ENCODE data around the gene LMO7.

LMO7 gene

DNA sequence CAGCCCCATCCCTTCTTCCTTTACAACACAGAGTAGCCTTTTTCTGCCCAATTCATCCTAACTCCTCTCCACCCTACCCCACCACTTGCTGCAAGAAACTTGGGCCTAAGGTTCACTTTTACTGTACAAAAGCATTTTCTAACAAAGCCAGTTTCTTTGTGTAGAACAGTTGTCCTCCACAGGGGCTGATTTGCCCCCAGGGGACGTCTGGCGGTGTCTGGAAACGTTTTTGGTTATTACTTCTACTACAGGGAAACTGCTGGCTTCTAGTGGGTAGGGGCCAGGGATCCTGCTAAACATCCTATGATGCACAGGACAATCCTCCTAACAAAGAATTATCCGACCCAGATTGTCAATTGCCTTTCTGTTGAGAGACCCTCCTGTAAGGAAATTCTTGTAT lies 7.3 kb upstream of the LMO7 start:
- no peak for DNase-seq
- in situ Hi-C loops (cut with HindIII; ENCODE audit: low pct_ligation_motif_present, low sequenced_read_pairs): no loop called here
- H3K4me3 ChIP-seq (ENCODE audit: low read depth, low read length): no peak overlapping the region
- no peak overlapping the region for H3K27ac ChIP-seq
- peaks cover 4% of the 10 kb centered on the region for H3K36me3 ChIP-seq (replicated peaks)
- no peaks in the 10 kb centered on the region for H3K27me3 ChIP-seq (replicated peaks)
- TF ChIP-seq, protein P1, sequence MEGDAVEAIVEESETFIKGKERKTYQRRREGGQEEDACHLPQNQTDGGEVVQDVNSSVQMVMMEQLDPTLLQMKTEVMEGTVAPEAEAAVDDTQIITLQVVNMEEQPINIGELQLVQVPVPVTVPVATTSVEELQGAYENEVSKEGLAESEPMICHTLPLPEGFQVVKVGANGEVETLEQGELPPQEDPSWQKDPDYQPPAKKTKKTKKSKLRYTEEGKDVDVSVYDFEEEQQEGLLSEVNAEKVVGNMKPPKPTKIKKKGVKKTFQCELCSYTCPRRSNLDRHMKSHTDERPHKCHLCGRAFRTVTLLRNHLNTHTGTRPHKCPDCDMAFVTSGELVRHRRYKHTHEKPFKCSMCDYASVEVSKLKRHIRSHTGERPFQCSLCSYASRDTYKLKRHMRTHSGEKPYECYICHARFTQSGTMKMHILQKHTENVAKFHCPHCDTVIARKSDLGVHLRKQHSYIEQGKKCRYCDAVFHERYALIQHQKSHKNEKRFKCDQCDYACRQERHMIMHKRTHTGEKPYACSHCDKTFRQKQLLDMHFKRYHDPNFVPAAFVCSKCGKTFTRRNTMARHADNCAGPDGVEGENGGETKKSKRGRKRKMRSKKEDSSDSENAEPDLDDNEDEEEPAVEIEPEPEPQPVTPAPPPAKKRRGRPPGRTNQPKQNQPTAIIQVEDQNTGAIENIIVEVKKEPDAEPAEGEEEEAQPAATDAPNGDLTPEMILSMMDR (IDR thresholded peaks at IDR 0.05; ENCODE audit: low read depth, low read length, missing control alignments): no peak

DNA sequence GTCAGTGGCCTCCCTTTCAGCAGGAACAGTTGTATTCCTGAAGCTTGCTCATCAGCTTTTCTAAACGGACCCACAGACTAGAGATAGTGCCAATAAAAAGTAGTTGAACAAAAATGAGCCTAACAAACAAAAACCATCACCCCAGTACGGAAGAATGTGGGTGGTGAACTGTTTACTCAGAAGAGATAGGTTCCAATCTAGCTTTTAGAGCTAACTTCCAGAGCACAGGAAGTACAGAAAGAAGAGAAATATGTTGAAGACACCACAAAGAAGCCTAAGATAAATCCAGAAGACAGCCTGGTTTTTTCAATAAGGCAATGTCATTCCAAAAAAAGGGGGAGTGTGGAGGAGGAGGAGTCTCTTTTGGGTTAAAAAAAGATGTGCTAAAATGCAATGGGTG lies 2.8 kb upstream of the LMO7 start:
- Histone ChIP-seq H3K27ac (peak overlapping the region; percentile 42), H3K36me3 (replicated peaks) (no peaks in the 10 kb centered on the region), H3K4me3 (ENCODE audit: low read depth, low read length) (no peak overlapping the region), H3K27me3 (replicated peaks) (no peaks in the 10 kb centered on the region)
- TF ChIP-seq, protein P1 (IDR thresholded peaks at IDR 0.05; ENCODE audit: low read depth, low read length, missing control alignments): no peak
- in situ Hi-C loops (cut with HindIII; ENCODE audit: low pct_ligation_motif_present, low sequenced_read_pairs): no loop called here
- DNase-seq: peak; percentile 85

- no peak for DNase-seq
- TF ChIP-seq, protein P1 (IDR thresholded peaks at IDR 0.05; ENCODE audit: low read depth, low read length, missing control alignments): no peak
- no peaks in the 10 kb centered on the region for H3K27me3 ChIP-seq (replicated peaks)
- H3K36me3 ChIP-seq (replicated peaks): no peaks in the 10 kb centered on the region
- peak overlapping the region; percentile 62 for H3K27ac ChIP-seq
- peak overlapping the region; percentile 96 for H3K4me3 ChIP-seq (ENCODE audit: low read depth, low read length)
- in situ Hi-C loops (cut with HindIII; ENCODE audit: low pct_ligation_motif_present, low sequenced_read_pairs): no loop called here
Observed at GRCh38 chr13:75635101-75635827, 866 bp upstream of the LMO7 start.

DNA sequence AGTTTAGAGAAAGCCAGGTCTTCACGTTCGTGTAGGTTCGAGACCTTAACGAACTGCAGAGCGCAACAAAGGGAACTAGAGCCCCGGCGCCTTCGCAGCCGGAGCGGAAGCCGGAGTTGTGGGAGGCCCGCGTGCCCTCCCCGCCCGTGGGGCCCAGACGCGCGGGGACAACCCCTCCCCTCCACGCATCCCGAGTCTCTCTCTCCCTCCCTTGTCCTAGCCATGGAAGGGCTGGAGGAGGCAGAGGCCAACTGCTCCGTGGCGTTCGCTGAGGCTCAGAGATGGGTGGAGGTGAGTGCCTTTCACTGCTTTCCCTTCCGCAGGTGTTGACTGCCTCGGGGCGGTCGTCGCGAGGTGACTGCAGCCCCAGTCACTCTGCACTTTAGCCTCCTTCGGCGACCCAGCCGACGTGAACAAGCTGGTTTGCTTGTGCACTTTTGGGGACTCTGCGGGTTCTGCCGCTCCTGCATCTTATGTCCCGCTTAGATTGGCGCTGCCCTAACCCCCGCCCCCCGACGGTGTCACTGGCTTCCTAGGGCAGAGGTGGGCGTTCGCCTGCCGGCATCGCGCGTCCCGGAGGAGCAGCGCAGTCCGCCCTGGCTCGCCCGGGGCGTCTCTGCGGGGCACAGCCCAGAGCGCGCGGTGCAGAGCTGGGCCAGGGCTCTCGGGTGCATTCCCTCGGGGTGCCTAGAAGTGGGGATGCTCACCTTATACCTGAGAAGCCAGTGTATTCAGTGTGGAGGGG lies 478 bp downstream of the LMO7 start:
- peaks cover 9% of the 10 kb centered on the region for H3K36me3 ChIP-seq (replicated peaks)
- H3K27me3 ChIP-seq (replicated peaks): no peaks in the 10 kb centered on the region
- peak overlapping the region; percentile 18 for H3K27ac ChIP-seq
- in situ Hi-C loops (cut with HindIII; ENCODE audit: low pct_ligation_motif_present, low sequenced_read_pairs): no loop called here
- no peak for DNase-seq
- TF ChIP-seq, protein P1 (IDR thresholded peaks at IDR 0.05; ENCODE audit: low read depth, low read length, missing control alignments): no peak
- H3K4me3 ChIP-seq (ENCODE audit: low read depth, low read length): peak overlapping the region; percentile 96

- no peak for DNase-seq
- H3K4me3 ChIP-seq (ENCODE audit: low read depth, low read length): peak overlapping the region; percentile 96
- in situ Hi-C loops (cut with HindIII; ENCODE audit: low pct_ligation_motif_present, low sequenced_read_pairs): no loop called here
- TF ChIP-seq, protein P1 (IDR thresholded peaks at IDR 0.05; ENCODE audit: low read depth, low read length, missing control alignments): no peak
- H3K27me3 ChIP-seq (replicated peaks): no peaks in the 10 kb centered on the region
- no peak overlapping the region for H3K27ac ChIP-seq
- H3K36me3 ChIP-seq (replicated peaks): peaks cover 12% of the 10 kb centered on the region
Observed at GRCh38 chr13:75637181-75637750, 1.1 kb downstream of the LMO7 start.
